Endodermal cell (in vitro differentiated cells): Measurements from ENCODE around the gene ADIG. TPM values are rescaled to one million over a fixed set of nuclear protein-coding genes. Genes with fewer than 3 reads are reported as not detected.
A peak's percentile ranks its signal among the peaks of the same experiment; 100 is the strongest.

Source experiments
- DNase-seq: peaks from one replicate; pipeline ENCODE4 v3.0.0-alpha.2; 2017
- H3K27ac ChIP-seq: 2 replicates; pipeline ENCODE4 v1.5.1; 2013; ENCODE audit warnings: mild to moderate bottlenecking, low read depth, low read length, moderate library complexity
- H3K27me3 ChIP-seq: 2 replicates; pipeline ENCODE4 v1.6.1; 2013; ENCODE audit warnings: mild to moderate bottlenecking, low read length, moderate library complexity; ENCODE audit not compliant: insufficient read depth, control insufficient read depth, poor library complexity, severe bottlenecking
- H3K36me3 ChIP-seq: 2 replicates; pipeline ENCODE4 v1.7.0; 2013; ENCODE audit warnings: mild to moderate bottlenecking, low read length, moderate library complexity; ENCODE audit not compliant: control insufficient read depth, insufficient read depth
- H3K4me1 ChIP-seq: one replicate; pipeline ENCODE4 v1.7.0; 2013; ENCODE audit warnings: low read length; ENCODE audit not compliant: control insufficient read depth, insufficient read depth
- H3K4me3 ChIP-seq: 2 replicates; pipeline ENCODE4 v1.5.1; 2013; ENCODE audit warnings: mild to moderate bottlenecking, low read length, moderate library complexity
- H3K9ac ChIP-seq: 2 replicates; pipeline ENCODE4 v1.6.1; 2013; ENCODE audit warnings: mild to moderate bottlenecking, low read length, moderate library complexity; ENCODE audit not compliant: poor library complexity, severe bottlenecking; ENCODE audit errors: extremely low read depth
- H3K9me3 ChIP-seq: 2 replicates; pipeline ENCODE4 v1.6.1; 2013; ENCODE audit warnings: mild to moderate bottlenecking, low read length, moderate library complexity; ENCODE audit not compliant: control insufficient read depth
- H3K27ac Mint-ChIP-seq: 2 replicates; pipeline ENCODE4 v1.8.0; 2020; ENCODE audit warnings: mixed read lengths
- H3K27me3 Mint-ChIP-seq: 2 replicates; pipeline ENCODE4 v1.8.0; 2021; ENCODE audit warnings: mild to moderate bottlenecking, mixed read lengths; ENCODE audit not compliant: insufficient read depth
- H3K36me3 Mint-ChIP-seq: 2 replicates; pipeline ENCODE4 v1.8.0; 2020; ENCODE audit warnings: low read depth, mixed read lengths
- H3K4me1 Mint-ChIP-seq: 2 replicates; pipeline ENCODE4 v1.8.0; 2020; ENCODE audit warnings: mixed read lengths
- H3K4me3 Mint-ChIP-seq: 2 replicates; pipeline ENCODE4 v1.8.0; 2020; ENCODE audit warnings: mild to moderate bottlenecking, moderate library complexity, mixed read lengths
- H3K9me3 Mint-ChIP-seq: 2 replicates; pipeline ENCODE4 v1.8.0; 2020; ENCODE audit warnings: mild to moderate bottlenecking, mixed read lengths
- WGBS, 2 experiments: methylation state at CpG; one replicate each; pipeline versions ENCODE4 v1.1.5 to v1.1.7; 2013; ENCODE audit warnings: missing lambda C conversion rate in 2 of 2, mixed read lengths in 1 of 2; ENCODE audit not compliant: insufficient coverage in 1 of 2, insufficient read length in 1 of 2; 5-methylcytosine and 5-hydroxymethylcytosine counted together
- total RNA-seq, 2 donors: library from RNA; stranded (reverse); fragmentation: NEBNext Ultra II Directional in 1 of 2; extraction: Animal tissue kit (Norgen Biotek cat#: 25700) in 1 of 2; gene quantifications; 2 replicates in 1 of 2; 3 replicates in 1 of 2; pipeline ENCODE4 v1.2.1, GENCODE V29; 2021
- TF ChIP-seq, protein P1 (sequence below): fragments of 200-600 bp; sonication (generic); conservative IDR thresholded peaks from 2 replicates; pipeline ENCODE4 v1.5.0; 2021; ENCODE audit warnings: antibody characterized with exemption, mild to moderate bottlenecking

Gene ADIG
- total RNA-seq, 2 donors from 2014 or later, result not detected

DNA sequence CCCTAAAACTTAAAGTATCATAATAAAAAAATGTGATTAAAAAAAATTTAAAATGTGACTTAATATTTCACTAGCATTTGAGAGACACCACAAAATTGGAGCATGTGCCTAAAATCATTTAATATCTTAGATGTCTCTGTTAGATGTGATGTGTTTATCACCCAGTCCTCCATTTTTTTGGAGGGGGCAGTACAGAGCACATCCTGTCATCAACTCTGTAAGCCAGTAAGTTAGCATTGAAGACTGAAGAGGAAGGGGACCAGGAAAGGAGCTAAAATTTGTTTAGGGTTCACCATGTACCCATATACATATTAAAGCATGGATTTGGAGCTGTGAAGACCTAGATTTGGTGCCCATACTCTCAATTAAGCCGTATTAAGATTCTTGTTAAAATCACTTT lies 30.7 kb upstream of the ADIG start:
- Mint-ChIP-seq H3K27ac (no peak overlapping the region), H3K9me3 (no peaks in the 10 kb centered on the region), H3K4me3 (no peak overlapping the region), H3K4me1 (peaks cover 2% of the 10 kb centered on the region), H3K36me3 (peaks cover 51% of the 10 kb centered on the region), H3K27me3 (no peaks in the 10 kb centered on the region)
- Histone ChIP-seq H3K4me3 (no peak overlapping the region), H3K9ac (no peak overlapping the region), H3K9me3 (peaks cover 3% of the 10 kb centered on the region), H3K4me1 (no peaks in the 10 kb centered on the region), H3K27ac (no peak overlapping the region), H3K36me3 (peaks cover 95% of the 10 kb centered on the region), H3K27me3 (no peaks in the 10 kb centered on the region)
- no peak for DNase-seq
- TF ChIP-seq, protein P1, sequence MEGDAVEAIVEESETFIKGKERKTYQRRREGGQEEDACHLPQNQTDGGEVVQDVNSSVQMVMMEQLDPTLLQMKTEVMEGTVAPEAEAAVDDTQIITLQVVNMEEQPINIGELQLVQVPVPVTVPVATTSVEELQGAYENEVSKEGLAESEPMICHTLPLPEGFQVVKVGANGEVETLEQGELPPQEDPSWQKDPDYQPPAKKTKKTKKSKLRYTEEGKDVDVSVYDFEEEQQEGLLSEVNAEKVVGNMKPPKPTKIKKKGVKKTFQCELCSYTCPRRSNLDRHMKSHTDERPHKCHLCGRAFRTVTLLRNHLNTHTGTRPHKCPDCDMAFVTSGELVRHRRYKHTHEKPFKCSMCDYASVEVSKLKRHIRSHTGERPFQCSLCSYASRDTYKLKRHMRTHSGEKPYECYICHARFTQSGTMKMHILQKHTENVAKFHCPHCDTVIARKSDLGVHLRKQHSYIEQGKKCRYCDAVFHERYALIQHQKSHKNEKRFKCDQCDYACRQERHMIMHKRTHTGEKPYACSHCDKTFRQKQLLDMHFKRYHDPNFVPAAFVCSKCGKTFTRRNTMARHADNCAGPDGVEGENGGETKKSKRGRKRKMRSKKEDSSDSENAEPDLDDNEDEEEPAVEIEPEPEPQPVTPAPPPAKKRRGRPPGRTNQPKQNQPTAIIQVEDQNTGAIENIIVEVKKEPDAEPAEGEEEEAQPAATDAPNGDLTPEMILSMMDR, result peak; percentile 69
- 100% methylated on average over 1 of the region's 1 CpG for WGBS, 2 experiments

DNA sequence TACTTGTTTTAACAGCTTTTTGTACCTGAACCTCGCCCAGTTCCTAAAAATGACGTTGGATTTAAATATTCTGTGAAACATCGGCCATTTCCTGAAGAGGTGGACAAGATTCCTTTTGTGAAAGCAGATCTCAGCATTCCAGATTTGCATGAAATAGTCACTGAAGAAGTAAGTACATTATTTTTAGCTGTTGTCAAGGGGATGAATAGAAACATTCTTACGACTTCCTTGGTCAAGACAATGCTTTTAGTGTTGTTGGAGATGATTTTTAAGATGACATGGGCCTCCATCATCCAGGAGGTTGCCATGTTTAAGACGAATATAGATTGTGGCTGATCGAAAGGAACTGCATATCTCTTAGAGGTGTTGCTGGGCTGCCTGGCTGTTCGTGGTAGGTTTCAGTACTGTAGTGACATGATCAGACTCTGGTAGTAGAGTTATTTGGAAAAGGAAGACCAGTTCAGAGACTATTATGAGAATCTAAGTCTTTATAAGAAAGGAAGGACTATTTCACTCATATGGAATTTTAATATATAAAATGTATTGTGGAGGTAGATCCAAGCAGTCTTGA lies 29.9 kb upstream of the ADIG start:
- WGBS, 2 experiments, result 93 to 97% methylated on average over 6 to 7 of the region's 7 CpGs
- H3K9me3 ChIP-seq, result peaks cover 3% of the 10 kb centered on the region
- Mint-ChIP-seq H3K36me3 (peaks cover 48% of the 10 kb centered on the region), H3K27ac (no peak overlapping the region), H3K4me3 (no peak overlapping the region), H3K27me3 (no peaks in the 10 kb centered on the region), H3K4me1 (peaks cover 2% of the 10 kb centered on the region), H3K9me3 (no peaks in the 10 kb centered on the region)
- no peak overlapping the region for H3K4me3 ChIP-seq
- TF ChIP-seq, protein P1, result no peak
- H3K27me3 ChIP-seq, result no peaks in the 10 kb centered on the region
- DNase-seq, result no peak
- no peak overlapping the region for H3K9ac ChIP-seq
- H3K27ac ChIP-seq, result no peak overlapping the region
- peaks cover 95% of the 10 kb centered on the region for H3K36me3 ChIP-seq
- no peaks in the 10 kb centered on the region for H3K4me1 ChIP-seq

DNA sequence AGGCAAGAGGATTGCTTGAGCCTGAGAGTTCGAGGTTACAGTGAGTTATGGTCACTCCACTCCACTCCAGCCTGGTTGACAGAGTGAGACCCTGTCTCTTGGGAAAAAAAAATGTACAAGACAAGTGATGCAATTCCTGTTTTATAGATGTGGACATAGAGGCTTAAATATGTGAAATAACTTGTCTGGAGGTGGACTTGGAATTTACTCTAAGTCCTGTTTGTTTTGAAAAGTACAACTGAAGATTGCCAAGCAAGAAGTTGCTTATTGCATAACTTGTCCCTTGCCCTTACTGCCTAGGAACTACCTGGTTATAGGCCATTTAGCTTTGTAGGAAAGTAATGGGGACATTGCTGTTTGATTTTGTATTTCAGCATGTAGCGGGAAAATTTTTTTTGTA lies 26.0 kb upstream of the ADIG start:
- DNase-seq, result no peak
- WGBS, 2 experiments, result 94 to 96% methylated on average over 2 of the region's 2 CpGs
- Histone ChIP-seq H3K4me3 (no peak overlapping the region), H3K9ac (no peak overlapping the region), H3K9me3 (peaks cover 3% of the 10 kb centered on the region), H3K4me1 (peaks cover 3% of the 10 kb centered on the region), H3K27me3 (no peaks in the 10 kb centered on the region), H3K36me3 (peaks cover 94% of the 10 kb centered on the region), H3K27ac (no peak overlapping the region)
- Mint-ChIP-seq H3K4me3 (no peak overlapping the region), H3K27ac (no peak overlapping the region), H3K4me1 (peaks cover 17% of the 10 kb centered on the region), H3K9me3 (no peaks in the 10 kb centered on the region), H3K36me3 (peaks cover 44% of the 10 kb centered on the region), H3K27me3 (no peaks in the 10 kb centered on the region)
- TF ChIP-seq, protein P1, result no peak
